Activated CD8-positive, alpha-beta memory T cell treated with anti-CD3 and anti-CD28 coated beads, Interleukin-2, amount 50 U/mL, for 24 hours (primary cell): ENCODE measurements around the gene DHRS1.
"Not testable (repeated sequence)": the region's sequence is repeated elsewhere in the genome, so short reads cannot be mapped to it uniquely, and the experiment has no call there.

Experiments used
- DNase-seq: peaks from one replicate; pipeline ENCODE4 v3.0.0-alpha.2; 2020; ENCODE audit errors: extremely low read depth

DHRS1 gene

DNA sequence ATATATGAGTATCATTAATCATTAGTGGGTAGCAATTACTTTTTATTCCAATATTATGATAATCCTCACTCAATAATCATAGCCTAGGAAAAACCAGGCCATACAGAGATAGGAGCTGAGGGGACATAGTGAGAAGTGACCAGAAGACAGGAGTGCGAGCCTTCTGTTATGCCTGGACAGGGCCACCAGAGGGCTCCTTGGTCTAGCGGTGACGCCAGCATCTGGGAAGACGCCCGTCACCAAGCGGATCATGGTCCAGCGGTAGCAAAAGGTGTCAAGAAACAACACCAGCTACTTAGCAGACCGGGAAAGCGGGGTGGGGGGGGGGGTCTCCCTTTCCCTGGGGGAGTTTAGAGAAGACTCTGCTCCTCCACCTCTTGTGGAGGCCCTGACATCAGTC lies 28.3 kb upstream of the DHRS1 start:
- not testable (repeated sequence) for DNase-seq

DNA sequence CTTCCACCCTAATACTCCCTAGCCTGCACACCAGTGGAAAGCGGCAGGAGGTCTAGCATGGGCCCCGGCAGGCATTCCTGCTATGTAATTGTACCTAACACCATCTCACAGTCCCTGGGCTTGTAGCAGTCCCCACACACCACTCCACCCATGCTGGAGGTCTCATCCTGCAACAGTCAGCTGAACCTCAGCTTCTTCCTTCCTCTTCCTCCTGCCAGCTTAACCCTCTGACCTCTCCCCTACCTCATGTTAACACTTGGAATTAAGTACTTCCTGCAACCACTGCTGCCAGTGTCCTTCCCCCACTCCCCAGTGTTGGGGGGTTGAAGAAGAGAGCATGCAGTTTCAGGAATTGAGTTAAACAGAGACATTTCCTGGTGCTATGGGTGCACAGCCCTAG lies 27.7 kb upstream of the DHRS1 start:
- no peak for DNase-seq

GRCh38 chr14:24325963-24326362 lies 26.4 kb upstream of the DHRS1 start:
- no peak for DNase-seq

GRCh38 chr14:24325041-24325530 lies 25.5 kb upstream of the DHRS1 start:
- no peak for DNase-seq

GRCh38 chr14:24324024-24324423 lies 24.4 kb upstream of the DHRS1 start:
- DNase-seq: no peak

- DNase-seq: no peak
These were observed 23.8 kb upstream of the DHRS1 start for GRCh38 chr14:24323341-24323740.

DNA sequence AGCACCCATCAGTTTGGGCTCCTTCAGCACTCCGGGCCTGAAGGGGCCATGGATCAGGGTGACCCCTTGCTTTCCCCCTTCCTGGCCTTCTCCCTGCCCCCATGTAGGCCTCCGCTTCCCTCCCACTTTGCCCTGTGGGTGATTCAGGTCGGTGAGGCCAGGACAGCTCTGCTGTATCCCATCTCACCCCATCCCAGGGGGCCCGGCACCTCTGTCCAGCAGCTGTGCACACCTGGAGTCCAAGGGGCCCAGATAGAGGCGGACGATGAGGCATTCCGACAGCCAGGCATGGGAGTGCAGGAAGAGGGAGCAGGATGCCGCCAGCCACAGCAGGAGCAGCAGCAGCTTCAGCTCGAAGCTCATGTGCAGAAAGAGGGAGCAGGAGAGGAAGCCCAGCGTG lies 23.1 kb upstream of the DHRS1 start:
- DNase-seq: no peak

- DNase-seq: no peak
These were observed 21.8 kb upstream of the DHRS1 start for GRCh38 chr14:24321212-24321975.

DNA sequence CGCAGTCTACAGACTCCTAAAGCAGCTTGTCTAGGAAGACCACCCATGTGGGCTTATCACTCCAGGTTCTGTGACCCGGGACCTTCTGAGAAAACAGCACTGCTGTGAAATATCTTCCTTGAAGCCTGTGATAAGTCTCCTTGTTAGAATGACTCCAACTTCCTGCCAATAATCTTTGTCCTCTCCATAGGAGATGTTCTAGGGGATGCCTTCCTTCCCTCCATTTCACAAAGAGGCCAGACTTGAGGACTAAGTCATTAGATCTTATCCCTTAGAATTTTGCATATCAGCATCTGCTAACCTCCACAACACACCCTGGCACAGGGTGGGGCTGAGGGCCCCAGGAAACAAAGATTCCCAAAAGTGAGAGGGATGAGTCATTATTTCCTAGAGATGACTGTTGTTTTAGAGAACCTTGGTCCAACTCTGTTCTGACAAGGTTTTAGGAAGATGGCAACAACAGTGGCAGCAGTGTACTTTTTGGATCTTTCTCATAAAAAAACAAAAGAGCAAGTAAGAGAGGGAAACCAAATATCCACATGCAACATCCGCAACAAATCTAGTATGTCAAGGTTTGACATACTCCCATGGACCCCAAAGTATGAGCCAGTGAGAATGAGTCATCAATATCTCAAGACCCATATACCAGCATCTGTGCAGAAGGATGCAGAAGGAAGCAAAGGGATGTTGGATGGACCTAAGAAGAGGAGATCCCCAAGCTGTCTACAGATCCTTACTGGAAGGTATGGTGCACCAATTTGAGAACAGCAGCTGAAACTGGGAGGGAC lies 17.8 kb upstream of the DHRS1 start:
- DNase-seq: no peak

- no peak for DNase-seq
These were observed 17.0 kb upstream of the DHRS1 start for GRCh38 chr14:24316597-24316950.

- no peak for DNase-seq
These were observed 16.4 kb upstream of the DHRS1 start for GRCh38 chr14:24315807-24316596.

- DNase-seq: no peak
These were observed 15.7 kb upstream of the DHRS1 start for GRCh38 chr14:24315243-24315806.

- no peak for DNase-seq
These were observed 15.0 kb upstream of the DHRS1 start for GRCh38 chr14:24314377-24315193.

DNA sequence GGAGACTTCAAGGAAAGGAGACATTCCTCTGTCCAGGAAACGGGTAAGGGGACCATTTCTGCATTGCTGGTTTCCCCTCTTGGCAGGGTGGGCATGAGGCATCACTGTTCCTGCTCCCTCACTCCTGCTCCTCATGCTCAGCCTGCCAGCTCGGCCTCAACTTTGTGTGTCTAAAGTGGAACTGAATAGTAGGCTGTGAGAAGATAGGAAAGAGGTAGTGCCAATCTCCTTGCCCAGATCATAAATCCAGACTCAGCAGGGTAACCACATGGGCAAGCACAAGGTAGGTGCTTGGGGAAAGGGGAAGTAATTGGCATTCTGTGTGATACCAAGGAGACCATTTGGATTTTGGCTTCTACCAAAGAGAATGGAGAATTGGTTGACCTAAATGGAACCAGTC lies 14.3 kb upstream of the DHRS1 start:
- DNase-seq: no peak

- DNase-seq: no peak
These were observed 13.3 kb upstream of the DHRS1 start for GRCh38 chr14:24312736-24313507.

- no peak for DNase-seq
These were observed 12.4 kb upstream of the DHRS1 start for GRCh38 chr14:24311837-24312615.

- DNase-seq: no peak
These were observed 11.3 kb upstream of the DHRS1 start, which contains the start of gene LTB4R for GRCh38 chr14:24310646-24311604. LTB4R (plus strand) TSS chr14:24311502; CDS start chr14:24315652, 4,150 bp downstream.

DNA sequence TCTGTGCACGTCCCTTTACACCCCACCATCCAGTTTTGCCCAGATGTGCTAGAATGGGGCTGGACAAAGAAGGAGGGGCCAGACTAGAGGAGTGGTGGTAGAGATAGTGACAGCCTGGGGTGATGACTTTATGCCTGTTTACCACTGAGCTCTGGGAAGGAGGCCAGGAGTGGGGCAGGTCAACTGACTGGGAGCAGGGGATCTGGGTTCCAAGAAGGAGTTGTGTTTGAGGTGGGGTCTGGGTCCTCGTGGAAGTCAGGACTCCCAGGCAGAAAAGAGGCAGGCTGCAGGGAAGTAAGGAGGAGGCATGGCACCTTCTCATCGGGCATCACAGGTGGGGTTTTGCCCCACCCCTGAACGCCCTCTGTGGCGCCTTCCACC lies 10.7 kb upstream of the DHRS1 start:
- no peak for DNase-seq
